Duodenal mucosa (tissue), 2 donors: ENCODE data around the gene TMEM92.

ENCODE experiments used
- H3K27ac ChIP-seq: one replicate; pipeline ENCODE4 v1.7.0; 2013; ENCODE audit warnings: low read depth, low read length
- H3K27me3 ChIP-seq, 2 donors: one replicate each; pipeline ENCODE4 v1.7.0; 2013; ENCODE audit warnings: low read length in 2 of 2, control low read depth in 1 of 2; ENCODE audit not compliant: insufficient read depth in 2 of 2, control insufficient read depth in 1 of 2
- H3K36me3 ChIP-seq, 2 donors: one replicate each; pipeline ENCODE4 v1.7.0; 2013; ENCODE audit warnings: low read length in 2 of 2, control low read depth in 1 of 2; ENCODE audit not compliant: insufficient read depth in 2 of 2, control insufficient read depth in 1 of 2
- H3K4me1 ChIP-seq, 2 donors: one replicate each; pipeline ENCODE4 v1.7.0; 2013; ENCODE audit warnings: low read length in 2 of 2, control low read depth in 1 of 2; ENCODE audit not compliant: insufficient read depth in 2 of 2, control insufficient read depth in 1 of 2
- H3K4me3 ChIP-seq, 2 donors: one replicate each; pipeline ENCODE4 v1.7.0; 2013; ENCODE audit warnings: low read length in 2 of 2, low read depth in 1 of 2
- H3K9ac ChIP-seq, 2 donors: one replicate each; pipeline ENCODE4 v1.7.0; 2013; ENCODE audit warnings: low read length in 2 of 2, low read depth in 1 of 2
- H3K9me3 ChIP-seq, 2 donors: one replicate each; pipeline ENCODE4 v1.7.0; 2013; ENCODE audit warnings: low read length in 2 of 2, control low read depth in 1 of 2; ENCODE audit not compliant: control insufficient read depth in 1 of 2

The TMEM92 gene

DNA sequence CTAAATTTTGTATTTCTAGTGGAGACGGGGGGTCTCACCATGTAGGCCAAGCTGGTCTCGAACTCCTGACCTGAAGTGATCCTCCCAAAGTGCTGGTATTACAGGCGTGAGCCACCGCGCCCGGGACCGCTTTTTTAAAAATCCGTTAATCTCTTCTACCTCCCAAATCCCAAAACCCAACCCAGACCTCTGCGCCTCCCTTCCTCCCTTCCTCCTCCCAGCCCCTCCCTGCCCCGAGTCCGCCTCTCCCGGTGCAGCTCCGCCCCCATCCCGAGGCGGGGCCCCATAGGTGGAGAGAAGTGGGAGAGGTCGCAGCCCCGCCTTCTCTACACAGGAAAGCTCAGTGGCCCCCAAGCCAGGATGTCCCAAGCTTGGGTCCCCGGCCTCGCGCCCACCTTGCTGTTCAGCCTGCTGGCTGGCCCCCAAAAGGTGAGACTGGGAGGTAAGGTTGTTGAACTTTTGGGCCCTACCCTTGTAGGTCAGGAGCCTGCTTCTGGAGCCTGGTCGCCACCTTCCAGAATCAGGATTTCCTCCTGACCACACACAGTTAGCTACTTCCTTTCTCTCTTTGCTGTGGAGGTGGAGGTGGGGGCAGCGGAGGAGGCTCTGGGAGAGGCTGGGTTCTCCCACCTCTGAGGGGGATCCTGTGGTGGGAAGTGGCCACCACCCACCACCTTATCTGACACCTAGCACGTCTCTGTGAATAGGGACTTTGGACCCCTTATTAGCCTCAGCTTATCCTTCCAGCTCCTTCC, at the start of gene TMEM92:
Gene TMEM92 (plus strand): TSS at position 325 of the 755 bp plus-strand sequence. CDS start 36 bp downstream, at position 361.
- H3K9me3 ChIP-seq: no peaks in the 10 kb centered on the region

GRCh38 chr17:50225701-50226240, 48.5 kb upstream of the TMEM92 start:
- H3K4me1 ChIP-seq: no peaks in the 10 kb centered on the region
- no peaks in the 10 kb centered on the region for H3K36me3 ChIP-seq
- H3K27ac ChIP-seq: no peak overlapping the region
- peaks cover 0 to 2% of the 10 kb centered on the region in 2 donors for H3K9me3 ChIP-seq
- H3K4me3 ChIP-seq: no peak overlapping the region
- no peak overlapping the region for H3K9ac ChIP-seq
- no peaks in the 10 kb centered on the region for H3K27me3 ChIP-seq

More for the DNA sequence above, at the start of gene TMEM92:
- Histone ChIP-seq H3K9ac (peak within 1 kb of the TSS; percentile 72 to 92), H3K4me3 (peak within 1 kb of the TSS; percentile 84 to 92), H3K27ac (peak within 1 kb of the TSS; percentile 73), H3K4me1 (peaks cover 29 to 39% of the 10 kb centered on the region in 2 donors), H3K27me3 (peaks cover 0 to 7% of the 10 kb centered on the region in 2 donors), H3K36me3 (peaks cover 0 to 5% of the 10 kb centered on the region in 2 donors)

GRCh38 chr17:50234581-50234980, 39.7 kb upstream of the TMEM92 start:
- Histone ChIP-seq H3K36me3 (no peaks in the 10 kb centered on the region), H3K27ac (no peak overlapping the region), H3K9ac (no peak overlapping the region), H3K4me3 (no peak overlapping the region), H3K9me3 (peaks cover 0 to 4% of the 10 kb centered on the region in 2 donors), H3K27me3 (peaks cover 0 to 7% of the 10 kb centered on the region in 2 donors), H3K4me1 (no peaks in the 10 kb centered on the region)

- Histone ChIP-seq H3K9ac (no peak overlapping the region), H3K4me3 (no peak overlapping the region)
These were observed 36.4 kb upstream of the TMEM92 start for GRCh38 chr17:50237901-50238300.

GRCh38 chr17:50238601-50239280, 35.5 kb upstream of the TMEM92 start:
- Histone ChIP-seq H3K36me3 (no peaks in the 10 kb centered on the region), H3K27ac (no peak overlapping the region), H3K9ac (no peak overlapping the region), H3K9me3 (peaks cover 0 to 4% of the 10 kb centered on the region in 2 donors), H3K4me1 (no peaks in the 10 kb centered on the region), H3K27me3 (peaks cover 0 to 7% of the 10 kb centered on the region in 2 donors), H3K4me3 (no peak overlapping the region)

More at GRCh38 chr17:50237901-50238300, 36.4 kb upstream of the TMEM92 start:
- Histone ChIP-seq H3K36me3 (no peaks in the 10 kb centered on the region), H3K4me1 (no peaks in the 10 kb centered on the region), H3K9me3 (peaks cover 0 to 4% of the 10 kb centered on the region in 2 donors), H3K27me3 (peaks cover 0 to 7% of the 10 kb centered on the region in 2 donors), H3K27ac (no peak overlapping the region)

DNA sequence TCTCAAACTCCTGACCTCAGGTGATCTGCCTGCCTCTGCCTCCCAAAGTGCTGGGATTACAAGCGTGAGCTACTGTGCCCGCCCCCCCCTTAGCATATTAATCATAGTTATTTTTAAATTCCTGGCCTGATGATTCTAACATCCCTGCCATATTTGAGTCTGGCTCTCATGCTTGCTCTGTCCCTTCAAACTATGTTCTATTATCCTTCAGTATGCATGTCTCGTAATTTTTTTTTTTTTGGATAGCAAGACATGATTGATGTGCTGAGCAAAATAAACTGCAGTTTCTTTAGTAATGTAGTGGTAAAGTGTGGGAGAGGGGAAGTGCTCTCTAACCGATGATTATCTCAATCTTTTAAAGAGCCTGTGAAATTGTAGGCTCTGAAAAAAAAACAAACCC, 34.3 kb upstream of the TMEM92 start:
- H3K9ac ChIP-seq: no peak overlapping the region
- no peak overlapping the region for H3K27ac ChIP-seq
- H3K27me3 ChIP-seq: peaks cover 0 to 7% of the 10 kb centered on the region in 2 donors
- no peaks in the 10 kb centered on the region for H3K9me3 ChIP-seq
- no peak overlapping the region for H3K4me3 ChIP-seq
- no peaks in the 10 kb centered on the region for H3K4me1 ChIP-seq
- no peaks in the 10 kb centered on the region for H3K36me3 ChIP-seq

- H3K36me3 ChIP-seq: no peaks in the 10 kb centered on the region
- H3K27ac ChIP-seq: no peak overlapping the region
- no peak overlapping the region for H3K4me3 ChIP-seq
- H3K27me3 ChIP-seq: peaks cover 0 to 7% of the 10 kb centered on the region in 2 donors
- no peaks in the 10 kb centered on the region for H3K9me3 ChIP-seq
- H3K4me1 ChIP-seq: no peaks in the 10 kb centered on the region
- no peak overlapping the region for H3K9ac ChIP-seq
These were observed 33.4 kb upstream of the TMEM92 start for GRCh38 chr17:50240851-50241250.

- Histone ChIP-seq H3K4me3 (no peak overlapping the region), H3K9me3 (no peaks in the 10 kb centered on the region), H3K4me1 (no peaks in the 10 kb centered on the region), H3K27me3 (peaks cover 0 to 7% of the 10 kb centered on the region in 2 donors), H3K36me3 (no peaks in the 10 kb centered on the region), H3K27ac (no peak overlapping the region), H3K9ac (no peak overlapping the region)
These were observed 32.8 kb upstream of the TMEM92 start for GRCh38 chr17:50241431-50241830.

GRCh38 chr17:50244771-50245170, 29.5 kb upstream of the TMEM92 start:
- Histone ChIP-seq H3K4me3 (no peak overlapping the region), H3K9ac (no peak overlapping the region), H3K27ac (no peak overlapping the region), H3K9me3 (peaks cover 0 to under 1% of the 10 kb centered on the region in 2 donors), H3K36me3 (no peaks in the 10 kb centered on the region), H3K27me3 (no peaks in the 10 kb centered on the region), H3K4me1 (no peaks in the 10 kb centered on the region)

DNA sequence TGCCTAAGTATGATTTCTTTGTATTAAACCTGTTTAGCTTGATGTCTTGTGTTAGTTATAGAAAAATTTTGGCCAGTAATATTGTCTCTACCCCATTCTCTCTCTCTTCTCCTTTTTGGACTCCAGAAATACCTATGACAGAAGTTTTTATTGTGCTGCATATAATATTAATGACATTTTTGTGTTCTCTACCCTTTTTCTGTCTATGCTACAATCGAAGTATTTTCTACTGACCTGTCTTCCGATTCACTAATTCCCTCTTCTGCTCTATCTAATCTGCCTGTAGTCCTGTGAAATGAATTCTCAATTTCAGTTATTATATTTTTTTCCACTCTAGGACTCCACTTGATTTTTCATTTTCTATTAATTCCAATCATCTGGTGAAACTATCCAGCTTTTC, 26.0 kb upstream of the TMEM92 start:
- Histone ChIP-seq H3K4me1 (no peaks in the 10 kb centered on the region), H3K27ac (no peak overlapping the region), H3K36me3 (no peaks in the 10 kb centered on the region), H3K4me3 (no peak overlapping the region), H3K9me3 (peaks cover 0 to 3% of the 10 kb centered on the region in 2 donors), H3K27me3 (no peaks in the 10 kb centered on the region), H3K9ac (no peak overlapping the region)
